ENCODE results near the gene ERC1. TPM values are rescaled to one million over a fixed set of nuclear protein-coding genes. Genes with fewer than 3 reads are reported as not detected.
A peak's percentile ranks its signal among the peaks of the same experiment; 100 is the strongest.

The ERC1 gene
- total RNA-seq, 2 experiments from 2014 or later = 40.1 to 49.6 TPM

GRCh38 chr12:949453-950191 lies 41.4 kb upstream of the ERC1 start, which contains the start of gene RAD52:
Gene RAD52, minus strand, starts transcription at chr12:949694. Its CDS starts 16,636 bp downstream, at chr12:933058.
- no peaks in the 10 kb centered on the region for H3K9me3 Mint-ChIP-seq
- no peaks in the 10 kb centered on the region for H3K27me3 ChIP-seq (ENCODE audit: control insufficient read depth in 1 of 2, insufficient read depth in 2 of 2, low read length in 2 of 2)
- ATAC-seq (ENCODE audit: poor library complexity) (peak; percentile 87), DNase-seq (peak; percentile 95 to 99 (median 97))
- H3K9me3 ChIP-seq (ENCODE audit: control insufficient read depth in 1 of 2, insufficient read depth in 1 of 2, low read length in 2 of 2) = no peaks in the 10 kb centered on the region
- H3K4me1 ChIP-seq (ENCODE audit: insufficient read depth, low read length) = peaks cover 24% of the 10 kb centered on the region
- H3K4me1 Mint-ChIP-seq (ENCODE audit: low read depth) = peaks cover 34% of the 10 kb centered on the region
- intact Hi-C loops (cut with DNase I, micrococcal nuclease) = loop anchor here (1.0 to 10.0 kb wide), 11 partner anchors 42 to 643 kb away; partner anchors contain the start of genes ERC1 (in 2 of the 2), FBXL14 (in 2 of the 2) and B4GALNT3 (in 1 of the 2)
- H3K27me3 Mint-ChIP-seq = no peaks in the 10 kb centered on the region
- ChIA-PET POLR2A (interaction anchor here (0.6 to 1.9 kb wide), 22 partner anchors 13 to 652 kb away, joined by 3 to 20 read pairs (median 4); partner anchors contain the start of genes CCDC77, ERC1 and WNK1), CTCF (interaction anchor here (0.6 to 1.7 kb wide), 31 partner anchors 9 to 1085 kb away, joined by 3 to 13 read pairs (median 3); partner anchors contain the start of genes ERC1 and WNK1)
- peak within 1 kb of the TSS; percentile 98 for H3K4me3 Mint-ChIP-seq
- peak within 1 kb of the TSS; percentile 75 for H3K4me3 ChIP-seq (ENCODE audit: low read length)
- TF ChIP-seq CTCF (IDR thresholded peaks at IDR 0.05) = peak; percentile 96
- H3K36me3 Mint-ChIP-seq (ENCODE audit: low read depth) = peaks cover 22% of the 10 kb centered on the region
- peak within 1 kb of the TSS; percentile 90 for H3K27ac Mint-ChIP-seq
- no peaks in the 10 kb centered on the region for H3K36me3 ChIP-seq (ENCODE audit: insufficient read depth, low read length)
- H3K27ac ChIP-seq (ENCODE audit: low read depth in 1 of 2, low read length in 2 of 2) = peak within 1 kb of the TSS; percentile 80 to 86

DNA sequence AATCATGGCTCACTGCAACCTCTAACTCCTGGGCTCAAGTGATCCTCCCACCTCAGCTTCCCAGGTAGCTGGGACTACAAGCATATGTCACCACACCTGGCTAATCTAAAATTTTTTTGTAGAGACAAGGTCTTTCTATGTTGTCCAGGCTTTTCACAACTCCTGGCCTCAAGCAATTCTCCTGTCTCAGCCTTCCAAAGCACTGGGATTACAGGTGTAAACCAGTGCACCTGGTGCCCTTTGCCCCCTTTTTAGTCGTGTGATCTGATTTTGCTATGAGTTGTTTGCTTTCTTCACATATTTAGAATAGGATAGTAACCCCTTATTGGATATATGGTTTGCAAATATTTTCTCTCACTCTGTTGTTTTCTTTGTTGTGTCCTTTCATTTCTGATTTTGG lies 39.8 kb upstream of the ERC1 start:
- Histone ChIP-seq H3K4me3 (ENCODE audit: low read length) (no peak overlapping the region), H3K9me3 (ENCODE audit: control insufficient read depth in 1 of 2, insufficient read depth in 1 of 2, low read length in 2 of 2) (no peaks in the 10 kb centered on the region), H3K27me3 (ENCODE audit: control insufficient read depth in 1 of 2, insufficient read depth in 2 of 2, low read length in 2 of 2) (no peaks in the 10 kb centered on the region), H3K27ac (ENCODE audit: low read depth in 1 of 2, low read length in 2 of 2) (no peak overlapping the region), H3K4me1 (ENCODE audit: insufficient read depth, low read length) (peaks cover 24% of the 10 kb centered on the region), H3K36me3 (ENCODE audit: insufficient read depth, low read length) (no peaks in the 10 kb centered on the region)
- Mint-ChIP-seq H3K4me3 (peak overlapping the region; percentile 69), H3K36me3 (ENCODE audit: low read depth) (peaks cover 14% of the 10 kb centered on the region), H3K27ac (peak overlapping the region; percentile 49), H3K9me3 (no peaks in the 10 kb centered on the region), H3K4me1 (ENCODE audit: low read depth) (peaks cover 26% of the 10 kb centered on the region), H3K27me3 (no peaks in the 10 kb centered on the region)
- POLR2A ChIA-PET = interaction anchor here (0.8 to 1.2 kb wide), 2 partner anchors 39 to 90 kb away, joined by 3 to 4 read pairs; no protein-coding TSS in a partner anchor
- intact Hi-C loops (cut with DNase I, micrococcal nuclease) = loop anchor here in 1 of 2 experiments (1.0 to 10.0 kb wide), 2 partner anchors 135 to 496 kb away; partner anchors contain the start of gene B4GALNT3
- DNase-seq = no peak
- TF ChIP-seq CTCF (IDR thresholded peaks at IDR 0.05) = no peak
- CTCF ChIA-PET = no interaction called here
- ATAC-seq (ENCODE audit: poor library complexity) = no peak

DNA sequence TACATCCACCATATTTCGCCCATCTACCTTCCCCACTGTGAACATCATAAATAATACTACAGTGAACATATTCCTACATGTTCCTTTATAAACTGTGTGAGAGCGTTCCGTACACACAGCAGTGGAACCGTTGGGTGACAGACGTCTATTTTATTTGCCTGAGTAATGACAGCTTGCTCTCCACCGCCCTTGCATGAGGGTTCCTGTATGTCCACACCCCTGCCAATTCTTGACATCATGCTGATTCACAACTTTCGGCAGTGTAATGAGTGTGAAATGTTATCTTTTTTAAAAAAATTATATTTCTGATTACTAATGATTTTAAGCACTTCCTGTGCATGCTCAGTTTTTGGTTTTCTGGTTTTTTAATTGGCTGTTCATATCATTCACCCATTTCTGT lies 37.2 kb upstream of the ERC1 start:
- no peaks in the 10 kb centered on the region for H3K9me3 Mint-ChIP-seq

More for the DNA sequence above, 37.2 kb upstream of the ERC1 start:
- peaks cover 10% of the 10 kb centered on the region for H3K4me1 ChIP-seq (ENCODE audit: insufficient read depth, low read length)
- no peak for TF ChIP-seq CTCF (IDR thresholded peaks at IDR 0.05)
- H3K36me3 ChIP-seq (ENCODE audit: insufficient read depth, low read length) = no peaks in the 10 kb centered on the region
- ChIA-PET CTCF (no interaction called here), POLR2A (no interaction called here)
- ATAC-seq (ENCODE audit: poor library complexity) (no peak), DNase-seq (no peak)
- H3K9me3 ChIP-seq (ENCODE audit: control insufficient read depth in 1 of 2, insufficient read depth in 1 of 2, low read length in 2 of 2) = no peaks in the 10 kb centered on the region
- intact Hi-C loops (cut with DNase I, micrococcal nuclease) = loop anchor here in 1 of 2 experiments (10.0 kb wide), 1 partner anchor 499 kb away; the partner anchor contains the start of gene B4GALNT3
- no peak overlapping the region for H3K4me3 Mint-ChIP-seq
- H3K27me3 ChIP-seq (ENCODE audit: control insufficient read depth in 1 of 2, insufficient read depth in 2 of 2, low read length in 2 of 2) = no peaks in the 10 kb centered on the region
- no peak overlapping the region for H3K27ac ChIP-seq (ENCODE audit: low read depth in 1 of 2, low read length in 2 of 2)
- peaks cover 12% of the 10 kb centered on the region for H3K36me3 Mint-ChIP-seq (ENCODE audit: low read depth)
- H3K27me3 Mint-ChIP-seq = no peaks in the 10 kb centered on the region
- no peak overlapping the region for H3K4me3 ChIP-seq (ENCODE audit: low read length)
- H3K27ac Mint-ChIP-seq = no peak overlapping the region
- peaks cover 10% of the 10 kb centered on the region for H3K4me1 Mint-ChIP-seq (ENCODE audit: low read depth)
